PFSK-1 (cell line): ENCODE results near the gene CTNNBL1.

Source experiments
- FOXP2 ChIP-seq: optimal IDR thresholded peaks from 2 replicates; pipeline ENCODE3; 2011; ENCODE audit warnings: borderline replicate concordance, control low read depth, inconsistent platforms; ENCODE audit not compliant: insufficient read depth; ENCODE audit errors: extremely low read length, extremely low read depth
- POLR2AphosphoS5 ChIP-seq: IDR thresholded peaks from 2 replicates; pipeline ENCODE4 v1.6.1; 2012; ENCODE audit warnings: low read depth, mild to moderate bottlenecking, control low read depth, low read length, moderate library complexity
- SIN3A ChIP-seq: IDR thresholded peaks from 2 replicates; pipeline ENCODE4 v1.6.1; 2012; ENCODE audit warnings: mild to moderate bottlenecking, low read length, moderate library complexity, borderline replicate concordance; ENCODE audit not compliant: insufficient read depth
- TAF1 ChIP-seq: IDR thresholded peaks from 2 replicates; pipeline ENCODE4 v1.6.1; 2012; ENCODE audit warnings: low read length, control low read depth, borderline replicate concordance; ENCODE audit not compliant: insufficient read depth
- TF ChIP-seq, protein P1 (sequence below), 2 experiments: IDR thresholded peaks; 2 replicates each; pipeline versions ENCODE4 v1.6.1 to v1.8.0; 2011 to 2012; ENCODE audit warnings: low read depth in 2 of 2, low read length in 2 of 2, control low read depth in 1 of 2, inconsistent platforms in 1 of 2, mild to moderate bottlenecking in 1 of 2, moderate library complexity in 1 of 2; ENCODE audit not compliant: insufficient read depth in 1 of 2

The CTNNBL1 gene

GRCh38 chr20:37837924-37838323 lies 144.1 kb downstream of the CTNNBL1 start:
- TF ChIP-seq, protein P1, sequence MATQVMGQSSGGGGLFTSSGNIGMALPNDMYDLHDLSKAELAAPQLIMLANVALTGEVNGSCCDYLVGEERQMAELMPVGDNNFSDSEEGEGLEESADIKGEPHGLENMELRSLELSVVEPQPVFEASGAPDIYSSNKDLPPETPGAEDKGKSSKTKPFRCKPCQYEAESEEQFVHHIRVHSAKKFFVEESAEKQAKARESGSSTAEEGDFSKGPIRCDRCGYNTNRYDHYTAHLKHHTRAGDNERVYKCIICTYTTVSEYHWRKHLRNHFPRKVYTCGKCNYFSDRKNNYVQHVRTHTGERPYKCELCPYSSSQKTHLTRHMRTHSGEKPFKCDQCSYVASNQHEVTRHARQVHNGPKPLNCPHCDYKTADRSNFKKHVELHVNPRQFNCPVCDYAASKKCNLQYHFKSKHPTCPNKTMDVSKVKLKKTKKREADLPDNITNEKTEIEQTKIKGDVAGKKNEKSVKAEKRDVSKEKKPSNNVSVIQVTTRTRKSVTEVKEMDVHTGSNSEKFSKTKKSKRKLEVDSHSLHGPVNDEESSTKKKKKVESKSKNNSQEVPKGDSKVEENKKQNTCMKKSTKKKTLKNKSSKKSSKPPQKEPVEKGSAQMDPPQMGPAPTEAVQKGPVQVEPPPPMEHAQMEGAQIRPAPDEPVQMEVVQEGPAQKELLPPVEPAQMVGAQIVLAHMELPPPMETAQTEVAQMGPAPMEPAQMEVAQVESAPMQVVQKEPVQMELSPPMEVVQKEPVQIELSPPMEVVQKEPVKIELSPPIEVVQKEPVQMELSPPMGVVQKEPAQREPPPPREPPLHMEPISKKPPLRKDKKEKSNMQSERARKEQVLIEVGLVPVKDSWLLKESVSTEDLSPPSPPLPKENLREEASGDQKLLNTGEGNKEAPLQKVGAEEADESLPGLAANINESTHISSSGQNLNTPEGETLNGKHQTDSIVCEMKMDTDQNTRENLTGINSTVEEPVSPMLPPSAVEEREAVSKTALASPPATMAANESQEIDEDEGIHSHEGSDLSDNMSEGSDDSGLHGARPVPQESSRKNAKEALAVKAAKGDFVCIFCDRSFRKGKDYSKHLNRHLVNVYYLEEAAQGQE (IDR thresholded peaks at IDR 0.05; ENCODE audit: insufficient read depth in 1 of 2, low read depth in 2 of 2, low read length in 2 of 2): no peak
- TF ChIP-seq POLR2AphosphoS5: no peak
- no peak for TF ChIP-seq SIN3A
- no peak for TF ChIP-seq FOXP2
- no peak for TF ChIP-seq TAF1

DNA sequence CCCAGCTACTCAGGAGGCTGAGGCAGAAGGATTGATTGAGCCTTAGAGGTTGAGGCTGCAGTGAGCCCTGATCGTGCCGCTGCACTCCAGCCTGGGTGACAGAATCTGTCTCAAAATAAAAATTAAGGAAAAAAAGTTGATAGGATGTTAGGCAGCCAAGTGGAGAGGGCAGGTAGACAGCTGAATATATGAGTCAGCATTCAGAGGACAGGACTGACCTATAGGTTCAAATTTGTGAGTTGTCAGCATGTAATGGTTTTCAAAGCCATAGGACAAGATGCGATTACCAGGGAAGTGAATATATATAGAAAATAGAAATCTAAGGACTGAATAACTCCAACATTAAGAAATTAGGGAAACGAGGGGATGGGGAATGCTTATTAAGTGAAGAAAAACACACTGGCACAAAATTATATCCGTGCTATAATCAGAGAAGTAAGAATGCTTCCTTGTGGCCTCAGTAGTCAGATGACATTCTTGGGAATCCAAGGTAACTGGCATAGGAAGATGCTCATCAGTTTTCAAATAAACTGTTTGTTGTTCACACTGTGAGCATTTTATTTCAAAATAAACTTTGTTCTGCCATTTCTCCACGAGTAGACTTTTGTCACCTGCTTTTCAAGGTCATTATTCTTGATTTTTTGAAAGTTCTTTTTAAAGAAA lies 145.1 kb downstream of the CTNNBL1 start:
- TF ChIP-seq FOXP2: no peak
- no peak for TF ChIP-seq POLR2AphosphoS5

DNA sequence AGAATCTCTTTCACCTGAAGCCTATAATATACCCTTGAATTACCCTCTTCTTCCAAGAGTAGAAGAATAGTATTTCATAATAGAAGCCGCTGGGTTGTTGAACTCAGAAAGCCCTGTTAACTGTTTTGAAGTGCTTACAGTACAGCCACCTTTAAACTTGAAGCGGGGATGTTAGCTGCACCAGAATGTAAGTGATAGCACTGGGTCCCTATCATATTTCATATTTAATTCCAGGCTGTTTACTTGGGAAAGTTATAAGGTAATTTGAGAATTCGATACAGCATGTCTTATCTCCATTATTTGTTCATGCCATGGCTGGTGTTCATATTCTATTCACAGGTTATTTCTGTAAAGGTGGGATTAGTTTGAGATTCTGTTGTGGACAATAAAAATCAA lies 145.6 kb downstream of the CTNNBL1 start:
- TF ChIP-seq TAF1 (no peak), SIN3A (no peak), FOXP2 (no peak), POLR2AphosphoS5 (no peak)
- TF ChIP-seq, protein P1 (IDR thresholded peaks at IDR 0.05; ENCODE audit: insufficient read depth in 1 of 2, low read depth in 2 of 2, low read length in 2 of 2): no peak

- TF ChIP-seq SIN3A: no peak
- TF ChIP-seq, protein P1 (IDR thresholded peaks at IDR 0.05; ENCODE audit: insufficient read depth in 1 of 2, low read depth in 2 of 2, low read length in 2 of 2): no peak
- no peak for TF ChIP-seq POLR2AphosphoS5
- TF ChIP-seq FOXP2: no peak
- TF ChIP-seq TAF1: no peak
Measured at GRCh38 chr20:37839955-37840354, 146.1 kb downstream of the CTNNBL1 start.

GRCh38 chr20:37841389-37841788 lies 147.6 kb downstream of the CTNNBL1 start:
- TF ChIP-seq, protein P1 (IDR thresholded peaks at IDR 0.05; ENCODE audit: insufficient read depth in 1 of 2, low read depth in 2 of 2, low read length in 2 of 2): no peak
- TF ChIP-seq POLR2AphosphoS5: no peak
- TF ChIP-seq TAF1: no peak
- TF ChIP-seq FOXP2: no peak
- no peak for TF ChIP-seq SIN3A
